Measurements from ENCODE around the gene TM6SF1.

TM6SF1 gene

GRCh38 chr15:83112233-83112955, 4.9 kb downstream of the TM6SF1 start:
- H3K36me3 ChIP-seq (ENCODE audit: insufficient read depth, low read length), result no peaks in the 10 kb centered on the region
- H3K79me2 ChIP-seq (ENCODE audit: insufficient read depth, low read length), result no peaks in the 10 kb centered on the region
- no peak overlapping the region for H3K4me3 ChIP-seq (ENCODE audit: low read depth, low read length, poor library complexity, severe bottlenecking)
- no peak overlapping the region for H3K27ac ChIP-seq (ENCODE audit: low read depth, low read length, poor library complexity, severe bottlenecking)
- H2AFZ ChIP-seq (ENCODE audit: low read length), result no peak overlapping the region
- H3K9me2 ChIP-seq (ENCODE audit: low read depth, low read length), result no peaks in the 10 kb centered on the region
- no peak overlapping the region for H3K4me2 ChIP-seq (ENCODE audit: low read length)
- H3K27me3 ChIP-seq (ENCODE audit: insufficient read depth, low read length), result peaks cover 4% of the 10 kb centered on the region; the same call in 1 of the 2 replicates
- peaks cover 6% of the 10 kb centered on the region for H3K4me1 ChIP-seq (ENCODE audit: insufficient read depth, low read length, severe bottlenecking)
- TF ChIP-seq CTCF (IDR thresholded peaks at IDR 0.05; ENCODE audit: low read length), result no peak
- no peak for TF ChIP-seq EZH2 (IDR thresholded peaks at IDR 0.05; ENCODE audit: borderline replicate concordance, low read length)
- no peaks in the 10 kb centered on the region for H4K20me1 ChIP-seq (ENCODE audit: insufficient read depth, low read length)
- no peaks in the 10 kb centered on the region for H3F3A ChIP-seq (ENCODE audit: insufficient read depth, low read length)
- H3K9me3 ChIP-seq (ENCODE audit: low read length), result no peaks in the 10 kb centered on the region
- no peak overlapping the region for H3K9ac ChIP-seq (ENCODE audit: low read length)

- no peak overlapping the region for H3K9ac ChIP-seq (ENCODE audit: low read length)
- no peaks in the 10 kb centered on the region for H4K20me1 ChIP-seq (ENCODE audit: insufficient read depth, low read length)
- no peaks in the 10 kb centered on the region for H3F3A ChIP-seq (ENCODE audit: insufficient read depth, low read length)
- H3K4me2 ChIP-seq (ENCODE audit: low read length), result no peak overlapping the region
- no peak overlapping the region for H3K27ac ChIP-seq (ENCODE audit: low read depth, low read length, poor library complexity, severe bottlenecking)
- no peak for TF ChIP-seq EZH2 (IDR thresholded peaks at IDR 0.05; ENCODE audit: borderline replicate concordance, low read length)
- no peak for TF ChIP-seq CTCF (IDR thresholded peaks at IDR 0.05; ENCODE audit: low read length)
- no peak overlapping the region for H2AFZ ChIP-seq (ENCODE audit: low read length)
- no peaks in the 10 kb centered on the region for H3K9me2 ChIP-seq (ENCODE audit: low read depth, low read length)
- H3K4me1 ChIP-seq (ENCODE audit: insufficient read depth, low read length, severe bottlenecking), result peaks cover 6% of the 10 kb centered on the region
- no peaks in the 10 kb centered on the region for H3K9me3 ChIP-seq (ENCODE audit: low read length)
- H3K4me3 ChIP-seq (ENCODE audit: low read depth, low read length, poor library complexity, severe bottlenecking), result no peak overlapping the region
- no peaks in the 10 kb centered on the region for H3K36me3 ChIP-seq (ENCODE audit: insufficient read depth, low read length)
- H3K79me2 ChIP-seq (ENCODE audit: insufficient read depth, low read length), result no peaks in the 10 kb centered on the region
- H3K27me3 ChIP-seq (ENCODE audit: insufficient read depth, low read length), result peaks cover 4% of the 10 kb centered on the region; the same call in 1 of the 2 replicates
These were observed 5.5 kb downstream of the TM6SF1 start for GRCh38 chr15:83112956-83113299.

- H3K4me2 ChIP-seq (ENCODE audit: low read length), result no peak overlapping the region
- H3K9ac ChIP-seq (ENCODE audit: low read length), result no peak overlapping the region
- H4K20me1 ChIP-seq (ENCODE audit: insufficient read depth, low read length), result no peaks in the 10 kb centered on the region
- H3K79me2 ChIP-seq (ENCODE audit: insufficient read depth, low read length), result no peaks in the 10 kb centered on the region
- H3K9me3 ChIP-seq (ENCODE audit: low read length), result no peaks in the 10 kb centered on the region
- no peak overlapping the region for H3K4me3 ChIP-seq (ENCODE audit: low read depth, low read length, poor library complexity, severe bottlenecking)
- peaks cover 4% of the 10 kb centered on the region; the same call in 1 of the 2 replicates for H3K27me3 ChIP-seq (ENCODE audit: insufficient read depth, low read length)
- no peak overlapping the region for H3K27ac ChIP-seq (ENCODE audit: low read depth, low read length, poor library complexity, severe bottlenecking)
- H2AFZ ChIP-seq (ENCODE audit: low read length), result no peak overlapping the region
- TF ChIP-seq CTCF (IDR thresholded peaks at IDR 0.05; ENCODE audit: low read length) (no peak), EZH2 (IDR thresholded peaks at IDR 0.05; ENCODE audit: borderline replicate concordance, low read length) (no peak)
- no peaks in the 10 kb centered on the region for H3K36me3 ChIP-seq (ENCODE audit: insufficient read depth, low read length)
- H3F3A ChIP-seq (ENCODE audit: insufficient read depth, low read length), result no peaks in the 10 kb centered on the region
- H3K9me2 ChIP-seq (ENCODE audit: low read depth, low read length), result no peaks in the 10 kb centered on the region
- H3K4me1 ChIP-seq (ENCODE audit: insufficient read depth, low read length, severe bottlenecking), result peaks cover under 1% of the 10 kb centered on the region
These were observed 6.6 kb downstream of the TM6SF1 start for GRCh38 chr15:83113881-83114674.
